ENCODE results near the gene HIP1R.

DNA sequence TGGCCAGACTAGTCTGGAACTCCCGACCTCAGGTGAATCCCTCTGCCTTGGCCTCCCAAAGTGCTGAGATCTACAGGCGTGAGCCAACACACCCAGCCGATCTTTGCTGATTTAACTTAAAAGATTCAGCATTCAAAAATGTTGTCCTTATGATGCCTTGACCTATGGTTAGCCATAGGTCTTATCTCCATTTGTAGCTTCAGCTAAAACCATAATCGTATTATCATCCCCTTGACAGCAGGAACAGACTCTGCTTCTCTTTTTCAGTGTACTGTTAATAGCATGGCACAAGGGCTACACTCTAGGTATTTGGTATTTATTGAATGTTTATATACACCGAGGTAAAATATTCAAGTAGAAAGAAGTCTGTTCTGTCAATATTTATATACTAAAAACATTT is 45.6 kb upstream of the HIP1R start:
- TF ChIP-seq, protein P1, sequence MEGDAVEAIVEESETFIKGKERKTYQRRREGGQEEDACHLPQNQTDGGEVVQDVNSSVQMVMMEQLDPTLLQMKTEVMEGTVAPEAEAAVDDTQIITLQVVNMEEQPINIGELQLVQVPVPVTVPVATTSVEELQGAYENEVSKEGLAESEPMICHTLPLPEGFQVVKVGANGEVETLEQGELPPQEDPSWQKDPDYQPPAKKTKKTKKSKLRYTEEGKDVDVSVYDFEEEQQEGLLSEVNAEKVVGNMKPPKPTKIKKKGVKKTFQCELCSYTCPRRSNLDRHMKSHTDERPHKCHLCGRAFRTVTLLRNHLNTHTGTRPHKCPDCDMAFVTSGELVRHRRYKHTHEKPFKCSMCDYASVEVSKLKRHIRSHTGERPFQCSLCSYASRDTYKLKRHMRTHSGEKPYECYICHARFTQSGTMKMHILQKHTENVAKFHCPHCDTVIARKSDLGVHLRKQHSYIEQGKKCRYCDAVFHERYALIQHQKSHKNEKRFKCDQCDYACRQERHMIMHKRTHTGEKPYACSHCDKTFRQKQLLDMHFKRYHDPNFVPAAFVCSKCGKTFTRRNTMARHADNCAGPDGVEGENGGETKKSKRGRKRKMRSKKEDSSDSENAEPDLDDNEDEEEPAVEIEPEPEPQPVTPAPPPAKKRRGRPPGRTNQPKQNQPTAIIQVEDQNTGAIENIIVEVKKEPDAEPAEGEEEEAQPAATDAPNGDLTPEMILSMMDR (IDR thresholded peaks at IDR 0.05) = no peak
- TF ChIP-seq POLR2A (IDR thresholded peaks at IDR 0.05) = no peak

All from thyroid gland (tissue), 4 donors.